WI38 (cell line): ENCODE data around the gene GPHN.

Source experiments
- H3K4me3 ChIP-seq: 2 replicates; pipeline ENCODE4 v1.5.1; 2011; ENCODE audit warnings: low read depth, mild to moderate bottlenecking, control low read depth, low read length
- TF ChIP-seq, protein P1 (sequence below): IDR thresholded peaks from 2 replicates; pipeline ENCODE4 v1.5.1; 2012; ENCODE audit warnings: low read depth, mild to moderate bottlenecking, control low read depth, low read length

Gene GPHN

DNA sequence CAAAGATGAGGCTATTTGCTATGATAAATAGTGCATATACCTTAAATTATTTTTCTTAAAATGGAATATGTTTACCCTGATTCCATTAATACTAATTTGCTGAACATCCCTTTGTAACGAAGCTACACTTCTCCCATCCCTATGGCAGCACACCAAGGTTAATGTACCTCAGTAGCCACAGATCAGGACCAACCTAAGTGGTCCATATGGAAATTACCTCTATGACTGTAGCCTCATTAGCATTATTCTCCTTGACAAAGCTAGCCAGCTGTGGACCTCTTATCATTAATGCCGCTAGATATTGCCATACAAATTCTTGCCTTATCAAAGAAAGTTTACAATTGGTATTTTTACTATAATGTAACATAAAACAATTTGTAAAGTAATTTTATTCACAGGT, 604.4 kb downstream of the GPHN start:
- no peak overlapping the region for H3K4me3 ChIP-seq
- TF ChIP-seq, protein P1, sequence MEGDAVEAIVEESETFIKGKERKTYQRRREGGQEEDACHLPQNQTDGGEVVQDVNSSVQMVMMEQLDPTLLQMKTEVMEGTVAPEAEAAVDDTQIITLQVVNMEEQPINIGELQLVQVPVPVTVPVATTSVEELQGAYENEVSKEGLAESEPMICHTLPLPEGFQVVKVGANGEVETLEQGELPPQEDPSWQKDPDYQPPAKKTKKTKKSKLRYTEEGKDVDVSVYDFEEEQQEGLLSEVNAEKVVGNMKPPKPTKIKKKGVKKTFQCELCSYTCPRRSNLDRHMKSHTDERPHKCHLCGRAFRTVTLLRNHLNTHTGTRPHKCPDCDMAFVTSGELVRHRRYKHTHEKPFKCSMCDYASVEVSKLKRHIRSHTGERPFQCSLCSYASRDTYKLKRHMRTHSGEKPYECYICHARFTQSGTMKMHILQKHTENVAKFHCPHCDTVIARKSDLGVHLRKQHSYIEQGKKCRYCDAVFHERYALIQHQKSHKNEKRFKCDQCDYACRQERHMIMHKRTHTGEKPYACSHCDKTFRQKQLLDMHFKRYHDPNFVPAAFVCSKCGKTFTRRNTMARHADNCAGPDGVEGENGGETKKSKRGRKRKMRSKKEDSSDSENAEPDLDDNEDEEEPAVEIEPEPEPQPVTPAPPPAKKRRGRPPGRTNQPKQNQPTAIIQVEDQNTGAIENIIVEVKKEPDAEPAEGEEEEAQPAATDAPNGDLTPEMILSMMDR: no peak

DNA sequence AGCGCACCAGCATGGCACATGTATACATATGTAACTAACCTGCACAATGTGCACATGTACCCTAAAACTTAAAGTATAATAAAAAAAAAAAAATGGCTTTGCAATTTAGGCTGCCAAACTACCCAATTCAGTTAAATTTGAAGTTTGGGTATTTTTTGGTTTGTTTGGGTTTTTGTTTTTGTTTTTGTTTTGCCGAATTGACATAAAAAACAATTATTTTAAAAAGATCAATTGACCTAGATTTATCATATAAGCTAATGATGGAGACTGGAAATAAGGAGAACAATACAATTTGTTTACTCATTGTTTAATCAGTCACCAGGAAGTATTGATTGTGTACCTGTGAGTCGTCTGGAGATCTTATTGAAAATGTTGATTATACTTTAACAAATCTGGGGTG, 619.2 kb downstream of the GPHN start:
- TF ChIP-seq, protein P1: no peak
- no peak overlapping the region for H3K4me3 ChIP-seq

DNA sequence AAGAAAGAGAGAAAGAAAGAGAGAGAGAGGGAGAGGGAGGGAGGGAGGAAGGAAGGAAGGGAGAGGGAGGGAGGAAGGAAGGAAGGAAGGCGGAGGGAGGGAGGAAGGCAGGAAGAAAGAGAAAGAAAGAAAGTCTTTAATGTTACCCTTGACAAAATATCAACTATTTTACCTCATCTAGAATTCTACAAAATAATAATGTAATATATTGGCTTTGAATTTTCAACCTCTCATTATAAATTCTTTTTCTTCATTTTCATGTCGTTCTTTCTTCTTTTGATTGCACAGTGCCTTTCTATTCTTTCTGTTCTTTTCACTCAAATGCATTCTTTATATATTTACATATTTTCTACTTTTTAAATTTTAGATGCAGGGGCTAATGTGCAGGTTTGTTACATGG, 621.8 kb downstream of the GPHN start:
- TF ChIP-seq, protein P1: no peak
- H3K4me3 ChIP-seq: no peak overlapping the region

DNA sequence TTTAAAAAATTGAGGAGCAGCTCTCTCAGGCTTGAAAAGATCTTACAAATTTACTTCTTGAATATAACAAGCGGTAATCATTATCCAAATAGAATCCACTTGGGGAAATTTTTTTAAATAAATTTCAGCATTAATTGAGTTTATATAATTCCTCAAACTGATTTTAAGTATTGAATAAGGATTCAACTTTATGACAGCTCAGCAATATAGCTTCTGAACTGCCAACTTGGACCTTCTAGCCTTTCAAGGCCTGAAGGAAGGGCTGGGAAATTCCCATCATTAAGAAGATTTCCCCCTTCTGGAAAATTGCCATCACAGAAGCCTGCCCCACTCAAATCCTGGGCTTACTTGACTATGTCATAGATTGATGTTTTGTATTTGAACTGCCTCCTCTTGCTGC, 623.7 kb downstream of the GPHN start:
- no peak overlapping the region for H3K4me3 ChIP-seq
- TF ChIP-seq, protein P1: no peak

DNA sequence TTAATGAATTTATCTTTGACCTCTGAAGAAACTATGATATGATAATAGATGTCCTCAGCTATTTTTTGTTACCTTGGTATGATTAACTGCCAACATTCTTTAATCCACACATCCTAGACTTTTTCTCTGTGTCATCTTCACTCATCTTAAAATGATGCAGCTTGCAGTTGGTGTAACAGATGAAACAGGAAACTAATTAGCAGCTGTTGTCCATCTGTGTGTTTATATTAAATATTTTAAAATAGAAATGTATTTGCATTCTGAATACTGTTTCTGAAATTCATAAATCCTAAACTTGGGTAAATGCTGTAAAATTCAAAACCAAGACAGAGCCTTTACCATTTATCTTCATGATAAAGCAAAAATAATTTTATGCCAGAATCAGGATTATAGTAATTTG, 625.2 kb downstream of the GPHN start:
- H3K4me3 ChIP-seq: no peak overlapping the region
- TF ChIP-seq, protein P1: no peak

DNA sequence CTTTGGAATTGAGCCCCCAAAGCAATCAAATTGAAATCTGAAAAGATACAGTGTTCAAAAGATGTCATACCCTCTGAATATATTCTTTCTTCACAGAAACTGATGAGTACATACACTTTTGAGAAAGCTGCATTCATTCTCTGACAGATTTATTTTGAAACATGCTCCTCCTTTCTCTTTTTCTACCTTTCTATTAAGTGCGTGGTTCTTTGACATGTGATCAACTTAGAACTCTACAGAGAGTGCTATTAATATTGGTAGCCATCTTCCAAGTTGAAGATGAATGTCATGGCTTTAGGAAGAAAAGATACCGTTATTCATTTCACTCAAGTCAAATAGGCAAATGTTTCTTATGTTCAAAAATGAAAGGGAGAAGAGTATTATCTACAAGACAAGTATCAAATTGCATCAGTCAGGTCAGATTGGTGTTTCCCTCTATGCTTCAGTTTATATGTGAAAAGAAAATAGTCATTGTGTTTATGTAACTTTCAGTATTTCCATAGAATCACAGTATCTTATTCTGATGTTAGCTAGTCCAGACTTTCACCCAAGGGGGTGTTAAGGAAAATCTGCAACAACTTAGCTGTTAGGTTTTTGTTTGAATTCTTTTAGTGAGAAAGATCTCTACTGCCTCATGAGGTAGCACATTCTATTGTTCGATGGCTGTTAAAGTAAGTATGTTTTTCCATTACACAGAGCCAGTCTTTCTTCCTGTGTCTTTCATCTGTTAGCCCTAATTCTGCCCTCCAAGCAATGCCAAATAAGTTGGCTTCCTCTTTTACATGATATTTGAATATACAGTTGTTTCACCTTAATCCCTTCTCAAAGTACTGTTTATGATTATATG, 625.9 kb downstream of the GPHN start:
- TF ChIP-seq, protein P1: no peak
- H3K4me3 ChIP-seq: no peak overlapping the region

DNA sequence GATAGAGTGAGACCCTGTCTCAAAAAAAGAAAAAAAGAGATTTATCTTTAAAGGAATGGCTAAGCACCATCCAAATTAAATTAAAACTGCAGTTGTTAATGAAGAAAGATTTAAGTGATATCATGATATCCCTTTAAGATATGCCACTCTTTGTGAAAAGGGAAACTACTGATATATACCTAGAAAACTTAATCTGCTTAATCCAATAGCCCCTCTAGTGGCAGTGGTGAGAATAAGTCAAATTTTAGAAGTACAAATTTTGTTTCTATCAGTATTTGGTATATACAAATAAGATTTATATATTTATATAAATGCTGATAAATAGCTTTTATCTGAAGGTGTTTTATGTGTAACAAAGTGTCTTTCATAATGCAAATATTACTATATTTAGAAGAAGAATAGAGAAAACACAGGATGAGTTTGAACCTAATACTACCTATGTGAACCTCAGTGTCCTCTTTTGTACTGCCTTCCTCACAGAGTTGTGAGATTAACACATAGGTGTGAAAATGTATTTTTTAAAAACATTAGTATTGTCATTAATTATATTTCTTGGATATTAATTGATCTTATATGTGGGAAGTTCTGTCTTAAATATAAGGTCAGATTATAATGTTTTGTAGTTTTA, 629.9 kb downstream of the GPHN start:
- TF ChIP-seq, protein P1: peak; percentile 19; the same call in 1 of the 2 replicates
- no peak overlapping the region for H3K4me3 ChIP-seq
